H1 (cell line): Measurements from ENCODE around the gene CLEC10A. TPM values are rescaled to one million over a fixed set of nuclear protein-coding genes. Genes with fewer than 3 reads are reported as not detected.

ENCODE experiments used
- CBX8 ChIP-seq: fragments of 300-800, 300-1000 bp; sonication (generic); IDR thresholded peaks from 2 replicates; pipeline ENCODE4 v1.7.1; 2016; ENCODE audit warnings: low read depth, low read length, borderline replicate concordance
- CHD1 ChIP-seq: IDR thresholded peaks from 2 replicates; pipeline ENCODE4 v1.6.1; 2012; ENCODE audit warnings: low read depth, low read length, improper control_type of control experiment
- EP300 ChIP-seq, 2 experiments: IDR thresholded peaks; 1 replicate in 1 of 2; 2 replicates in 1 of 2; pipeline ENCODE4 v1.6.1; 2011 to 2012; ENCODE audit warnings: low read depth in 2 of 2, low read length in 2 of 2, mild to moderate bottlenecking in 2 of 2, borderline replicate concordance in 1 of 2, inconsistent platforms in 1 of 2, moderate library complexity in 1 of 2
- EZH2 ChIP-seq: fragments of 200-600 bp; sonication (generic); IDR thresholded peaks from 2 replicates; pipeline ENCODE4 v1.7.1; 2012; ENCODE audit warnings: low read depth, mild to moderate bottlenecking, moderate library complexity, low read length, inconsistent platforms; ENCODE audit not compliant: severe bottlenecking
- JUND ChIP-seq: IDR thresholded peaks from 2 replicates; pipeline ENCODE4 v1.6.1; 2011; ENCODE audit warnings: mild to moderate bottlenecking, improper control_type of control experiment, low read length
- RNF2 ChIP-seq: fragments of 200-900, 300-1000 bp; sonication (generic); IDR thresholded peaks from 2 replicates; pipeline ENCODE4 v1.7.1; 2016; ENCODE audit warnings: borderline replicate concordance, low read depth, mild to moderate bottlenecking, antibody characterized with exemption, low read length; ENCODE audit not compliant: poor library complexity, severe bottlenecking; ENCODE audit errors: missing control alignments
- TEAD4 ChIP-seq: IDR thresholded peaks from 2 replicates; pipeline ENCODE4 v1.6.1; 2012; ENCODE audit warnings: low read depth, low read length, inconsistent platforms, mixed read lengths
- polyA plus RNA-seq, 7 experiments: library from polyadenylated mRNA; depleted of rRNA in 3 of 7; stranded (reverse) in 5 of 7; unstranded in 2 of 7; fragments of >200 nt in 5 of 7; fragments of 200-250 nt in 2 of 7; gene quantifications; 1 replicate in 5 of 7; 2 replicates in 1 of 7; 4 replicates in 1 of 7; pipeline versions ENCODE4 v1.2.1 to v1.2.3, GENCODE V29; 2011 to 2013; ENCODE audit warnings: missing spikeins in 2 of 7, mixed read lengths in 2 of 7
- total RNA-seq: library from RNA; stranded (reverse); fragmentation: NEBNext Ultra II Directional; extraction: Animal tissue kit (Norgen Biotek cat#: 25700); gene quantifications from 2 replicates; pipeline ENCODE4 v1.2.1, GENCODE V29; 2021

CLEC10A gene
- total and polyA plus RNA-seq, 2 of the 8 experiments (the other 6 are each of a cell fraction or from before 2014, with no cell fraction given), result not detected

DNA sequence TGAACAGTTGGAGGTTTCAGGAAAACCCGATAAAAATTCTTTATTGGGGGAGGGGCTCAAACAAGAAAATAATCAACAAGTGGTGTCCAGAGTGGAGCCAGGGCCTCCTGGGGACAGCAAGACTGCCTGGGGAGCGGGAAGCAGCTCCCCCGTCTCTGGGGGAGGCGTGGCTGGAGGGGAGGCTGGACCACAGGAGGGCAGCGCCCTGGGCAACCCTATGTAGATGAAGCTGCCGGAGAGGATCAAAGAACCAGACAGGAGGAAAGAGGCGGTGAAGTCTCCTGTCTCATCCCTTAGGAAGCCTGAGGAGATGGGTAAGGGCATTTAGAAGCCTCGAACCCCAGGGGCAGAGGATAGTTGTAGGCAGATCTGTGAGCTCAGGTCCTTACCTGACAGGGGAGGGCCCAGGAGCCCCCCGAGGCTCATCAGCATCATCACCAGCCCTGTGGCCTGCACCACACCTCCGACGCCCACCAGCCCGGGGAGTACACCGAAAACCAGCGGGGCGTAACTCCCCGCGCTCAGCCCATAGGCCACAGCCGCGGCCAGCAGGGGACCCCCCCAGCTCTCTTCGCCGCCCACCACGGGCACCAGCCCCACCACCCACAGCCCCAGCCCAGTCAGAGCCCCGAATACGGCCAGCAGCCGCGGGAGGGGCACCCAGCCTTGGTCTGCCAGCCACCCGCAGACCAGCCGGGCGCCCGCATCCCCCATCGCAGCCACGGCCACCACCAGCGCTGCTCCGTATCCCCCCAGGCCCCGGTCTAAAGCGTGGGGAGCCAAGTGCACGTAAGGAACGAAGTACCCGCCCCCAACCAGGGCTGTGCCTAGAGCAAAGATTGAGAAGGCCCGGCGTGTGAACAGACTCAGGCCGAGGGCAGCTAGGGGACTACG is 38.2 kb downstream of the CLEC10A start (continued):
- TF ChIP-seq JUND (no peak), EP300 (IDR thresholded peaks at IDR 0.05; ENCODE audit: borderline replicate concordance in 1 of 2, low read depth in 2 of 2, low read length in 2 of 2) (no peak), CHD1 (no peak), CBX8 (no peak), RNF2 (no peak), TEAD4 (no peak), EZH2 (no peak)
